HPDE6-E6E7 (cell line): Measurements from ENCODE around the gene LRRC70.
"Not testable (repeated sequence)": the region's sequence is repeated elsewhere in the genome, so short reads cannot be mapped to it uniquely, and the experiment has no call there.

Source experiments
- DNase-seq: peaks from one replicate; pipeline ENCODE4 v3.0.0; 2011; ENCODE audit warnings: missing footprints; ENCODE audit errors: extremely low spot score

LRRC70 gene

DNA sequence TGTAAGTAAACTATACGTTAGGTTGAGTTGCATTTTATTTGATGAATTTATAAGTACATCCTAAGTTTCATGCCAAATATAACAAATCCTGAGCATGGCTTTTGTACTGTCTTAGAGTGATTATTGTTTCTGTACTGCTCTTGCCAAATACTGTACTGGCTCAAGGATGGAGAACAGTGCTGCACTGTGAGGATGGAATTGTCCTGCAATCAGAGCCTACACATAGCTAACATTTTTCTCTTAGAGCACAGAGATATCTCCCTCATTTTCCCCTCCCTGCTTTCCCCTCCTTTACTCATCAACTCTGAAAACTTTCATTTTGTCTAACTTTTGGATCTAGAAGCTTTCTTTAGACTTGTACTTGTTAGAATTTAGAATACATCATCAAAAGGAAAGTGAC is 28.3 kb downstream of the LRRC70 start:
- no peak for DNase-seq

DNA sequence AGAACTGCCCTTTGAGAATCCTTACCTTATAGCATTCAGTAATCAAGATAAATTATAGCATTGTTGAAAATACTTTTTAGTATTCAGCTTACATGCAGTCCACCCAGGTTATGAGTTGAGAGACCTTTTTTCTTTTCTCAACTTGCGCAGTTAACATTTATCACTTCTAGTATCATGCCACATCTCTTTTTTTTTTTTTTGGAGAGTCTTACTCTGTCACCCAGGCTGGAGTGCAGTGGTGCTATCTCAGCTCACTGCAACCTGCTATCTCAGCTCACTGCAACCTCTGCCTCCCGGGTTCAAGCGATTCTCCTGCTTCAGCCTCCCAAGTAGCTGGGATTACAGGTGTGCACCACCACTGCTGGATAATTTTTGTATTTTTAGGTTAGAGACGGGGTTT is 29.0 kb downstream of the LRRC70 start:
- no peak for DNase-seq

DNA sequence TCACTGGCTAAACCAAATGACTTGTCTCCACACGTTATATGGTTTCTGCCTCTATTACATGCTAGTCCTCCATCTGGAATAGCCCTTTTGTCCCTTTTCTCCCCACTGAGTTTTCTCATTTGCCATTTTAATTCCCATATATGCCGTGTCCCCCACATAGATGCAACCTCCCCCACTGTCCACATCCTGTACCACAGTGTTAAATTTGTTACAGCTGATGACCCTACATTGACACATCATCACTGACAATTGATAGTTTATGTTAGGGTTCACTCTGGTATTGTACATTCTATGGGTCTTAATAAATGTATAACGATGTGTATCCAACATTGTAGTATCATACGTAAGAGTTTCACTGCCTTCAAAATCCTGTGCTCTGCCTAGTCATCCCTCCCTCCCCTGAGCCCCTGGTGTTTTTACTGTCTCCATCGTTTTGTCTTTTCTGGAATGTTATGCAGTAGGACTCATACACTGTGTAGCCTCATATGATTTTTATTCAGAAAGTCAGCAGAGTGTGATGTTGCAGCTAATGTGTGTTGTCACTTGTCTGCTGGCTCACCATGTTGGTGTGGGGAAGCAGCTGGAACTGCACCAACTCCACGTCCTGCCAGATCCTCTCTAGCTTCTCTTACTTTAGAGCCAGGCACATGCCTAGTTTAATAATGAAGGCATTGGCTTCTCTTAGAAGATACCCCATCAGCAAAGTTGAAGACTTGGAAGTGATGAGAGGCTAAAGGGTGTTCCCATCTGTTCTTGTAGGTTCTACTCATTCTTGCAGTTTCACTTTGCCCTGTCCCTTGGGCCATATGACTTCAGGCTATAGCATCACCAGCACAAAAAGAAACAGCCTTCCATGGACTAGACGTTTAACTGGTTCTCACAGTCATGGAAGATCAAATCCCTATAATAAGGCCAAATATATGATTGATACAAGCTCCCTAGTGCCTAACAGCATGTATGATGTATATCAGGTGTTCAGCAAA is 30.2 kb downstream of the LRRC70 start:
- DNase-seq = no peak

DNA sequence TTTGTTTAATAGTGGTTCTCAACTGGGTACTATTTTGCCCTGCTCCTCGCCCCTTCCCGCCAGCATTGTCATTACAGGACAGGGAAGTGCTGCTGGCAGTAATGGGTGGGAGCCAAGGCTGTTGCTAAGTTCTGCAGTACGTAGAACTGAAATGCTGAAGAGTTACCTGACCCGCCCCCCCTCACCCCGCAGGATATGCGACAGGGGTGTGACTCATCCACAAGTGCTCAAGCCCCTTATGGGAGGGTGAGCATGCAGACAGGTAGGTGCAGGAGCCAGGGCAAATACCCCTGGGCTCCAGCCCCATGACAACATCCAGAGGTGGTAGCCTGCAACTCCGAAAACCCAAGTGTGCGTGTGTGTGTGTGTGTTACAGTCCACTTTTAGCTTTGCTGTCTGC is 35.7 kb downstream of the LRRC70 start:
- DNase-seq = no peak

DNA sequence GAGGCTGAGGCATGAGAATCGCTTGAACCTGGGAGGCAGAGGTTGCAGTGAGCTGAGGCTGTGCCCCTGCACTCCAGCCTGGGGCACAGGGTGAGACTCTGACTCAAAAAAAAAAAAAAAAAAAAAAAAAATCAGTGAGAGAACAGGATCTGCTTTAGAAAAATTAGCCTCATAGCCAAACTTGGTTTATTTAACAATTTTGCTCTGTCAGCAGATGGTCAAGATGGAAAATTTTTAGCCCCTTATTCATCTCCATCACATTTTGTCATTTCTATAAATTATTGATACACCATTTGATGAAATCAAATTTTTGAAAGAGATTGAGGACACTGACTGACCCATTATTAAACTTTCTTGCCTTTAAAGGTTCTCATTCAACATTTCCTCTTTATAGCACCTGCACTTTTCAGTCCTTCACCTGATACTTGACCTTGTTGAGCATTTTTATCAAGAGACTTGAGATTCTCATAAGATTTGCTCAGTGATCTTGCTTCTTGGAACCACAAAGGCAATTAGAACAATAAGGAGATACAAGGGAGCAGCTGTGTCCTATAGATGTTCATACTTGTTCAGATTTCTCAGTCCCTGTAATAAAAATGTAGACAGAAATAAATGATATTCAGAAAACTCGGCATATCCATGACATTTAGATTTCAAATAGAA is 38.1 kb downstream of the LRRC70 start:
- DNase-seq = no peak

DNA sequence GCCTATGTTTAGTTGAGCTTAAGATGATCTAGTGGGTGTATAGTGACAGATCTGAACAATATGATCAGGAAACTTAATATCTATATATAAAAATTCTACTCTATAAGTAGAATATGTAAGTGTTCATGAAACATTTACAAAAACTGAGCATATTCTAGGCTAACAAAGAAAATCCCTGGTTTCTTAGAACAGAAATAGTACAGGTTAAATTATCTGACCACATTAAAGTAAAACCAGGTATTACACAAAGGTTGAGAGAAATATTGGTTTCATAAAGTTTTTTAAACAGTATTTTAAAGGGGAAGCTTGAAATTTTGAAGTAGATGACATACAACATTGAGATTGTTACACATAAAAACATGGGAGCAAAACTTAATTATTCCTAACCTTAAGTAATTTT is 39.3 kb downstream of the LRRC70 start:
- DNase-seq = no peak

DNA sequence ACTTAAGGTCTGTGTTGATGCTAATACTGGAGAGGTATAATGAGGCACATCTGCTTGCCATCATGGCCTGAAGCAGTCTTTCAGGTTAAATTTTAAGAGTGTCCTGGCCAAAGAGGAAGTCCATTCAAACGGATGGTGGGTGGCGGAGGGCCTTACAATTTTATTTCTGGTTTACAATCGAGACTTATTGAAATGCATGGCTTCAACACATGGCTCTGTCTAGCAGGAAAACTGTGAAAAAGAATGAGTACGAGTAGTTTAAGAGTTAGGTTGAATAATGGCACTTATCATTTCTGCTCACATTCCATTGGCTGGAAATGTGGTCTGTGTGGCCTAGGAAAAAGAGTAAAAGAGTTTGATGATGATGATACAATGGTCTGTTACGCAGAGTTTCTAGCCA is 42.1 kb downstream of the LRRC70 start:
- DNase-seq = no peak

DNA sequence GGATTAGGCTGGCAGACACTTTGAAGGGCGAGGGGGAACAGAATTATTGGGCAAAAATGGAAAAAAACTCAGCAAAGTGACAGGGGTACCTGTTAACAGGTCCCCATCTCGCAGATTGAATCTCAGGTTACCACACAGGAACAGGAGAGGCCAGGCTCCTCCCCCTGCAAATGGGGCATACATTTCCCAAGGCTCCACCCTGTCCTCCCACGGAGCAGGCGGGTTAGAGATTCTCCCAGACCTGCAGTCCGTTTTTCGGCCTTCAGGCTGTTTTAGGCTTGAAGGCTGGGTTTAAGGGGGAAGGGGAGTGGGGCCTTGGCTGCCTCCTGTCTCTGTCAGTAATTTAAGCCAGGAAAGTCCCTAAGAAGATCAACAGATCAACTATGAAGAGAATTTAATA is 42.7 kb downstream of the LRRC70 start:
- DNase-seq = no peak

DNA sequence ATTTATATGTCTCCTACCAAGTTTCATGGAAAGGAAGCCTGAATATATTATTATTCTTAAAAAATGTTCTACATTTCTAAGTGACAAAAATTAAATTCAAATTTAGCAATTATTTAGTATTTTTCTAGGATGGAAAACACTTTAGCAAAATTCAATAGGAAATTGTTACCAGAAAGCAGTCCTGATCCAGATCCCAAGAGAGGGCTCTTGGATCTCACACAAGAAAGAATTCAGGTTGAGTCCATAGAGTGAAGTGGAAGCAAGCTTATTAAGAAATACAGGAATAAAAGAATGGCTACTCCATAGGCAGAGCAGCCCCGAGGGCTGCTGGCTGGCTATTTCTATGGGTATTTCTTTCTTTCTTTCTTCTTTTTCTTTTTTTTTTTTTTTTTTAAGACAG is 44.7 kb downstream of the LRRC70 start:
- DNase-seq = no peak

DNA sequence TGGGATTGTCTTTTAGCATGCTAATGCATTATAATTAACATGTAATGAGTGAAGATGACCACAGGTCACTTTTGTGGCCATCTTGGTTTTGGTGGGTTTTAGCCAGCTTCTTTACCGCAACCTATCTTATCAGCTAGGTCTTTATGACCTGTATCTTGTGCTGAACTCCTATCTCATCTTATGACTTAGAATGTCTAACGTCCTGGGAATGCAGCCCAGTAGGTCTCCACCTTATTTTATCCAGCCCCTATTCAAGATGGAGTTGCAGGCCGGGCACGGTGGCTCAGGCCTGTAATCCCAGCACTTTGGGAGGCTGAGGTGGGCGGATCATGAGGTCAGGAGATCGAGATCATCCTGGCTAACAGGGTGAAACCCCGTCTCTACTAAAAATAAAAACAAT is 45.8 kb downstream of the LRRC70 start:
- DNase-seq = not testable (repeated sequence)

DNA sequence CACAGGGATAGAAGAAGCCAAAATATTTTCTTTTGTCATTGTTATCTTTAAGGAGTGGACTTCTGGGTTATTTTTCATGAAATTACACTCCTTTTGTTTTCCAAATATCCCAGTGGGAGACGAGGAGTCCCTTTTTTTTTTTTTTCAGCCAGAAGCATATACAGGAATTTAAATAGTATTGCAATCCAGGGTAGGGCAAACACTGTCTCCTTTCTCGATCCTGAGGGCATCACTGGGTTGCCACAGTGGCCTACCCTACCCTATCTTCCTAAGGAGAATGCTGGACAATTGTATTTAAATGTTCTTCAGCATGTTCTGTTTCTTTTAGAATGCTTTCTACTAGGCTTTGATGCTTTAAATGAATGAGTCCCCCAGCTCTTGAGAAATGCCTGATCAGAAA is 47.9 kb downstream of the LRRC70 start:
- DNase-seq = no peak

DNA sequence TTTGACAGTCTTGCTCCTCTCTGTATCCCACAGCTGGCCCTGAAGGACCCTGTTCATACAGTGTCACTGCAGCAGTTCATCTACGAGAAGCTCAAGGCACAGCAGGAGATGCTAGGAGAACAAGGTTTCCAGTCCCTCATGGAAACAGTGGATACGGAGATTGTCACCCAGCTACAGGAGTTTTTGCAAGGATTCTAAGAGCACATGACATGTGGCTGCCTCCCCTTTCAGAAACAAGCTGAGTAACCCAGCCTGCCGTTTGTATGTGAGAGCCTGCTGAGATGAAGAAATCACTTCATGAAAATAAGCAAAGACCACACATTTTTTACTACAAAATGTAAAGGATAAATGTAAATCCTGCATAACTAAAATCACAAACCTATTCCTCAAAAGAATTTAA is 48.5 kb downstream of the LRRC70 start:
- no peak for DNase-seq

DNA sequence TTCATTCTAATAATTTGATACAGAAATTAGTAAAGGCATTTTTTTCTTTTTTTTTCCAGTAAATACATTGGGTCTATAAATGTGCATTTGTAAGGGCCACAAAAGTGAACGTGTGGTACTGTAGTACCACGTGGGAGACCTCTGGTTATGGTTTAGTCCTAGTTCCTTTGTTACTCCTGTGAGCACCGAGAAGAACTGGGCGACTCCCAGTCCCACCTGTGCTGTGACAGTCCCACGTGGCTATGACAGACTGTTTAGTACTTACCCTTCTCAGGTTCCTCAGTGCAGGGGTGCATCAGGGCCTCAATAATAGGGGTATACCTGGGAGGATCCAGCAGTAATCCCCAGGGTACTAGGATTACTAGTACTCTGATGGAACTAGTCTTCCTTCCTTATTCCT is 49.3 kb downstream of the LRRC70 start:
- DNase-seq = no peak
